Stimulated activated CD4-positive, alpha-beta T cell treated with anti-CD3 and anti-CD28 coated beads, Interleukin-12 subunit alpha, Interleukin-12 subunit beta, amount 100 ng/mL, for 48 hours (primary cell): ENCODE data around the gene KRR1.

Source experiments
- DNase-seq, 3 donors: peaks; one replicate each; pipeline ENCODE4 v3.0.0-alpha.2; 2020; ENCODE audit warnings: low read depth in 2 of 3, low spot score in 1 of 3

KRR1 gene

GRCh38 chr12:75511116-75512048 is at the start of gene KRR1:
KRR1 (minus strand) TSS chr12:75511609; CDS start chr12:75511597, 12 bp downstream.
- DNase-seq: peak; percentile 81 to 86 (median 84)

- no peak for DNase-seq
Observed at GRCh38 chr12:75560167-75560566, 48.8 kb upstream of the KRR1 start.

GRCh38 chr12:75558287-75558686 is 46.9 kb upstream of the KRR1 start:
- no peak for DNase-seq

- no peak for DNase-seq
Observed at GRCh38 chr12:75556311-75556899, 45.0 kb upstream of the KRR1 start.

GRCh38 chr12:75554556-75554880 is 43.1 kb upstream of the KRR1 start:
- no peak for DNase-seq

GRCh38 chr12:75553836-75554555 is 42.6 kb upstream of the KRR1 start:
- DNase-seq: no peak

- DNase-seq: no peak
Observed at GRCh38 chr12:75553398-75553797, 42.0 kb upstream of the KRR1 start.

GRCh38 chr12:75551477-75551876 is 40.1 kb upstream of the KRR1 start:
- DNase-seq: no peak

- no peak for DNase-seq
Observed at GRCh38 chr12:75550401-75551240, 39.2 kb upstream of the KRR1 start.

GRCh38 chr12:75549989-75550388 is 38.6 kb upstream of the KRR1 start:
- no peak for DNase-seq

GRCh38 chr12:75548879-75549278 is 37.5 kb upstream of the KRR1 start:
- no peak for DNase-seq

GRCh38 chr12:75545636-75546035 is 34.2 kb upstream of the KRR1 start:
- no peak for DNase-seq

GRCh38 chr12:75543529-75543928 is 32.1 kb upstream of the KRR1 start:
- DNase-seq: no peak

- DNase-seq: no peak
Observed at GRCh38 chr12:75542942-75543341, 31.5 kb upstream of the KRR1 start.

GRCh38 chr12:75539889-75540288 is 28.5 kb upstream of the KRR1 start:
- DNase-seq: no peak

GRCh38 chr12:75533239-75533638 is 21.8 kb upstream of the KRR1 start:
- DNase-seq: no peak

GRCh38 chr12:75529826-75530225 is 18.4 kb upstream of the KRR1 start:
- DNase-seq: no peak

GRCh38 chr12:75529316-75529715 is 17.9 kb upstream of the KRR1 start:
- DNase-seq: no peak

GRCh38 chr12:75528692-75529091 is 17.3 kb upstream of the KRR1 start:
- DNase-seq: no peak

- no peak for DNase-seq
Observed at GRCh38 chr12:75528272-75528671, 16.9 kb upstream of the KRR1 start.
